Heart right ventricle (tissue), 16 donors: ENCODE data around the gene DEXI. TPM values are rescaled to one million over a fixed set of nuclear protein-coding genes. Genes with fewer than 3 reads are reported as not detected.
A peak's percentile ranks its signal among the peaks of the same experiment; 100 is the strongest.
"Not testable (repeated sequence)": the region's sequence is repeated elsewhere in the genome, so short reads cannot be mapped to it uniquely, and the experiment has no call there.

ENCODE experiments used
- ATAC-seq, 8 donors: fragments of 200-7000 bp; cut with Tn5 transposase; one replicate each; pipeline ENCODE4 v1.9.1; 2020; ENCODE audit warnings: mild to moderate bottlenecking in 8 of 8, moderate library complexity in 8 of 8, moderate number of reproducible peaks in 1 of 8
- DNase-seq, 2 donors: peaks; one replicate each; pipeline ENCODE4 v3.0.0-alpha.2; 2020
- H3K27ac ChIP-seq, 10 donors: fragments of 200-600 bp; sonication (generic) in 2 of 10; one replicate each; pipeline versions ENCODE4 v1.5.0 to v1.8.0; 2020 to 2022; ENCODE audit warnings: mild to moderate bottlenecking in 3 of 10
- H3K27me3 ChIP-seq, 7 donors: fragments of 200-600 bp; one replicate each; pipeline ENCODE4 v1.8.0; 2021 to 2022; ENCODE audit warnings: mild to moderate bottlenecking in 2 of 7
- H3K36me3 ChIP-seq, 9 donors: fragments of 200-600 bp; sonication (generic) in 1 of 9; one replicate each; pipeline versions ENCODE4 v1.5.0 to v1.8.0; 2020 to 2022; ENCODE audit warnings: mild to moderate bottlenecking in 2 of 9
- H3K4me1 ChIP-seq, 9 donors: fragments of 200-600 bp; sonication (generic) in 1 of 9; one replicate each; pipeline versions ENCODE4 v1.5.0 to v1.8.0; 2020 to 2022; ENCODE audit warnings: mild to moderate bottlenecking in 4 of 9
- H3K4me3 ChIP-seq, 10 donors: fragments of 200-600 bp; sonication (generic) in 2 of 10; one replicate each; pipeline versions ENCODE4 v1.5.0 to v1.8.0; 2020 to 2022; ENCODE audit warnings: mild to moderate bottlenecking in 7 of 10, moderate library complexity in 2 of 10
- H3K9me3 ChIP-seq, 11 donors: fragments of 200-600 bp in 10 of 11; sonication (generic) in 2 of 11; one replicate each; pipeline versions ENCODE4 v1.5.0 to v1.8.0; 2013 to 2022; ENCODE audit warnings: mild to moderate bottlenecking in 2 of 11, control low read depth in 1 of 11, moderate library complexity in 1 of 11
- WGBS, 2 donors: extraction: QIAGEN DNeasy Blood & Tissue Kit; methylation state at CpG; one replicate each; pipeline ENCODE4 v1.1.7; 2013; ENCODE audit warnings: inconsistent platforms in 1 of 2; 5-methylcytosine and 5-hydroxymethylcytosine counted together
- intact Hi-C, 10 donors: fragments of 100-400 bp; cut with DNase I; formaldehyde crosslinking; loops; one replicate each; pipeline versions ENCODE4 v1.11.1 to v1.14.2; 2022
- polyA plus RNA-seq, 2 donors: library from polyadenylated mRNA; stranded (reverse); fragments of 200-250 nt; gene quantifications; one replicate each; pipeline ENCODE4 v1.2.3, GENCODE V29; 2013
- total RNA-seq, 10 donors: library from RNA; stranded (reverse); fragmentation: NEBNext Ultra II Directional in 3 of 10; extraction: Animal tissue kit (Norgen Biotek cat#: 25700) in 3 of 10; gene quantifications; one replicate each; pipeline versions ENCODE4 v1.2.1 to v1.2.4, GENCODE V29; 2021 to 2023
- TF ChIP-seq, protein P1 (sequence below), 9 donors: fragments of 200-600 bp; sonication (generic) in 2 of 9; IDR thresholded peaks; one replicate each; pipeline versions ENCODE4 v1.5.0 to v1.8.0; 2021 to 2022; ENCODE audit warnings: antibody characterized with exemption in 9 of 9, mild to moderate bottlenecking in 5 of 9, moderate library complexity in 1 of 9
- donor health status: Arrhythmogenic right ventricular cardiomyopathy.
- donor health status: ischemic (EF 13 %, LVEDD 7.1; RV severe dilation, severe dysfunction).
- donor health status: healthy with polysubstance abuse.
- donor health status: DM: no; HTN: yes; CAD: no.
- donor health status: DM: no; HTN: no; CAD: no.
- donor health status: ischemic (EF 25% LVEDD 6.9; RV normal size, moderate dysfunction).
- donor health status: ischemic (EF 25% LVEDD 5.7; RV mildly dilated, moderate dysfunction).
- donor health status: healthy.
- donor health status: DM: yes; HTN: yes; CAD: no.
- donor health status: Ischemic cardiomyopathy.
- donor health status: ischemic (EF 35%, LVEDD 5.7; RV mildly dilated, moderate dysfunction).
- donor health status: nonischemic (EF 11% LVEDD 7.7; RV severe dilation, severe dysfunction).
- donor health status: DM: yes; HTN: yes; CAD: no.
- donor health status: PGD.
- donor health status: ischemic (EF 29% LVEDD 5.4; RV normal size, mild dysfunction).
- donor health status: nonischemic (EF 23%, LVEDD 6.1; RV moderate dilation, normal function).

DEXI gene
- total and polyA plus RNA-seq, 12 donors: 68.8 to 109 (median 88.5) TPM

DNA sequence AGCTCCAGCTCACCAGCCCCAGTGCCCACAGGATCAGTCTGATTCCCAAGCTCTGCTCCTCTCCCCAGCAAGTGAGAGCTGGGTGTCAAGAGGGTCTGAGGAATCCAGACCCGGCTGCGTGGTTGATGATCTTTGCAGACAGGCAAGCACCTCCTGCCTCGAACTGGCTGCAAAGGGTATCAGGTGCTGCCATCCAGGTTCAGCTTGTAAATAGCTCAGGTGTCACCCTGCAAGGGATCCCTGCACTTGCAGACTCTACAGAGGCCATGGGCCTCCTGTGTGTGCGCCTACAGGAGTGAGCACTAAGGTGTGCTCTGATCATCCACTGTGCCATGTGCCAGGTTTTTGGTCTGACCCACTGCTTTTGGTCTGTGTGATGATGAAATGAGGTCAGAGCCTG lies 16.2 kb downstream of the DEXI start:
- intact Hi-C loops: loop anchor here in 1 of 10 donors (10.0 kb wide), 1 partner anchor 401 kb away; no protein-coding TSS in a partner anchor
- H3K36me3 ChIP-seq: peaks cover 0 to 95% (median 12%) of the 10 kb centered on the region in 9 donors
- no peaks in the 10 kb centered on the region for H3K27me3 ChIP-seq
- no peak overlapping the region for H3K4me3 ChIP-seq
- TF ChIP-seq, protein P1, sequence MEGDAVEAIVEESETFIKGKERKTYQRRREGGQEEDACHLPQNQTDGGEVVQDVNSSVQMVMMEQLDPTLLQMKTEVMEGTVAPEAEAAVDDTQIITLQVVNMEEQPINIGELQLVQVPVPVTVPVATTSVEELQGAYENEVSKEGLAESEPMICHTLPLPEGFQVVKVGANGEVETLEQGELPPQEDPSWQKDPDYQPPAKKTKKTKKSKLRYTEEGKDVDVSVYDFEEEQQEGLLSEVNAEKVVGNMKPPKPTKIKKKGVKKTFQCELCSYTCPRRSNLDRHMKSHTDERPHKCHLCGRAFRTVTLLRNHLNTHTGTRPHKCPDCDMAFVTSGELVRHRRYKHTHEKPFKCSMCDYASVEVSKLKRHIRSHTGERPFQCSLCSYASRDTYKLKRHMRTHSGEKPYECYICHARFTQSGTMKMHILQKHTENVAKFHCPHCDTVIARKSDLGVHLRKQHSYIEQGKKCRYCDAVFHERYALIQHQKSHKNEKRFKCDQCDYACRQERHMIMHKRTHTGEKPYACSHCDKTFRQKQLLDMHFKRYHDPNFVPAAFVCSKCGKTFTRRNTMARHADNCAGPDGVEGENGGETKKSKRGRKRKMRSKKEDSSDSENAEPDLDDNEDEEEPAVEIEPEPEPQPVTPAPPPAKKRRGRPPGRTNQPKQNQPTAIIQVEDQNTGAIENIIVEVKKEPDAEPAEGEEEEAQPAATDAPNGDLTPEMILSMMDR (IDR thresholded peaks at IDR 0.05): no peak
- ATAC-seq (no peak), DNase-seq (no peak)
- no peak overlapping the region for H3K27ac ChIP-seq
- peaks cover 0 to 7% (median 0%) of the 10 kb centered on the region in 11 donors for H3K9me3 ChIP-seq
- WGBS, 2 donors: 70 to 74% methylated on average over 4 of the region's 4 CpGs
- H3K4me1 ChIP-seq: peaks cover 19 to 56% (median 50%) of the 10 kb centered on the region in 9 donors

DNA sequence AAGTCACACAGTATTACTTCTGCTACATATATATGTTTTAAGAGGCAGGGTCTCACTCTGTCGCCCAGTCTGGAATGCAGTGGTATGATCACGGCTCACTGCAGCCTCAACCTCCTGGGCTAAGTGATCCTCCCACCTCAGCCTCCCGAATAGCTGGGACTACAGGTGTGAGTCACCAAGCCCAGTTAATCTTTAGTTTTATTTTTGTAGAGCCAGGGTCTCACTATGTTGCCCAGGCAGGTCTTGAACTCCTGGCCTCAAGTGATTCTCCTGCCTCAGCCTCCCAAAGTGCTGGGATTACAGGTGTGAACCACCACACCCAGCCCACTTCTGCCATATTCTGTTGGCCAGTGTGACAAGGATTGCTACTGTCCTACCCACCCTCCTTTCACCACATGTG lies 17.0 kb downstream of the DEXI start:
- Histone ChIP-seq H3K4me1 (peaks cover 16 to 54% (median 48%) of the 10 kb centered on the region in 9 donors), H3K36me3 (peaks cover 0 to 97% (median 12%) of the 10 kb centered on the region in 9 donors)
- intact Hi-C loops: loop anchor here in 1 of 10 donors (10.0 kb wide), 1 partner anchor 400 kb away; no protein-coding TSS in a partner anchor
- not testable (repeated sequence) for ATAC-seq, H3K4me3 ChIP-seq, DNase-seq, H3K27me3 ChIP-seq, H3K27ac ChIP-seq, H3K9me3 ChIP-seq
- 96 to 99% methylated on average over 3 of the region's 3 CpGs for WGBS, 2 donors

DNA sequence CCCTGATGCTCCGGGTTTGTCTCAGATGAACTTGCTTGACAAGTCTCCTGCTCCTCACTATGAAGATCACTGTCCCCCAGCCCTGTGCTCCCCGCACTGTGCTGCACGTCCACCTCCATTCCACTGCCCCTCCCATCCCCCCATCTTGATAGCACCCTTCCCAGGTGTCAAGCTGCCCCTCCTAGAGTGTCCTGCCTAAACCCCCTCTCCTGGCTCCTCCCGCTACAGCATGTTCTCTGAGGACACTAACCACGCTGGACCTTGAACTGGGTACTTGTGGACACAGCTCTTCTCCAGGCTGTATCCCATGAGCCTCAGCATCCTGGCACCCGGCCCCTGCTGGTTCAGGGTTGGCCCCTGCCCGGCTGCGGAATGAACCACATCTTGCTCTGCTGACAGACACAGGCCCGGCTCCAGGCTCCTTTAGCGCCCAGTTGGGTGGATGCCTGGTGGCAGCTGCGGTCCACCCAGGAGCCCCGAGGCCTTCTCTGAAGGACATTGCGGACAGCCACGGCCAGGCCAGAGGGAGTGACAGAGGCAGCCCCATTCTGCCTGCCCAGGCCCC lies 18.5 kb downstream of the DEXI start:
- H3K36me3 ChIP-seq: peaks cover 0 to 100% (median 12%) of the 10 kb centered on the region in 9 donors
- intact Hi-C loops: loop anchor here in 2 of 10 donors (5.0 to 10.0 kb wide), 3 partner anchors 96 to 399 kb away; no protein-coding TSS in a partner anchor
- 55 to 56% methylated on average over 14 of the region's 14 CpGs for WGBS, 2 donors

DNA sequence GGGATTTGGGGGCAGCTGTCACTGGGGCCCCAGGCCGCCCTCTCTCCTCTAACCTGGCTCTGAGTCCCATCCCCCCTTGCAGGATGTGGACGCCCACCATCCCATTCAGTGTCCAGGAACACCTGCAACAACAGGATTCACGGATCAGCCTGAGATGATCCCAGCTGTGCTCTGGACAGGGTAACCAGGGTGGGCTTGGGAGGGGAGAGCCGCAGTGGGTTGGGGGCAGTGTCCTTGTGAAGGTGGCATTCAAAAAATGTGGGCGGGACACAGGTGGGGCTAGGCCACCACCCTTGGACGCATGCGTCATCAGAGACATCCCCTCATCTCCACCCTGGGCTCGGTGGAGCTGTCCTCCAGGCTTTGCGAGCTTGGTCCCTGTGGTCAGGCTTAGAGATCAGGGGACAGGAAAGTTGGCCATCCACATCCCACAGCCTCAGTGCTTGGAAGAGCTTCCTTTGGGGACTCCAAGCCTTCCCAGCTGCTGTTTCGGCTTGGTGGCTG lies 19.1 kb downstream of the DEXI start:
- peaks cover 0 to 7% (median 0%) of the 10 kb centered on the region in 11 donors for H3K9me3 ChIP-seq
- DNase-seq (no peak), ATAC-seq (peak in 1 of 8 donors; percentile 4)
- 85 to 86% methylated on average over 10 of the region's 10 CpGs for WGBS, 2 donors
- TF ChIP-seq, protein P1 (IDR thresholded peaks at IDR 0.05): no peak
- peaks cover 0 to 99% (median 12%) of the 10 kb centered on the region in 9 donors for H3K36me3 ChIP-seq
- H3K27ac ChIP-seq: peak overlapping the region; percentile 37 to 88 (median 82)
- H3K27me3 ChIP-seq: no peaks in the 10 kb centered on the region
- H3K4me1 ChIP-seq: peaks cover 18 to 59% (median 45%) of the 10 kb centered on the region in 9 donors
- H3K4me3 ChIP-seq: no peak overlapping the region
- intact Hi-C loops: loop anchor here in 2 of 10 donors (5.0 to 10.0 kb wide), 3 partner anchors 96 to 398 kb away; no protein-coding TSS in a partner anchor

More for the DNA sequence above, 18.5 kb downstream of the DEXI start:
- Histone ChIP-seq H3K4me3 (no peak overlapping the region), H3K27ac (peak overlapping the region; percentile 37 to 88 (median 82)), H3K27me3 (no peaks in the 10 kb centered on the region), H3K4me1 (peaks cover 14 to 54% (median 42%) of the 10 kb centered on the region in 9 donors), H3K9me3 (peaks cover 0 to 7% (median 0%) of the 10 kb centered on the region in 11 donors)
- peak; percentile 60 to 86 (median 80) for ATAC-seq
- TF ChIP-seq, protein P1 (IDR thresholded peaks at IDR 0.05): no peak
- peak; percentile 75 to 84 for DNase-seq
